Tibial nerve (tissue), 4 donors: ENCODE results near the gene POLR3H.

Experiments used
- CTCF ChIP-seq, 5 experiments: fragments of 200-600 bp in 3 of 5; fragments of 450-650 bp in 2 of 5; sonication (generic) in 3 of 5; IDR thresholded peaks; one replicate each; pipeline ENCODE4 v1.5.1; 2016 to 2019; ENCODE audit warnings: antibody characterized with exemption in 5 of 5, mild to moderate bottlenecking in 3 of 5, moderate library complexity in 2 of 5
- EP300 ChIP-seq, 2 donors: sonication (generic); formaldehyde crosslinking; IDR thresholded peaks; one replicate each; pipeline ENCODE4 v1.6.1; 2017; ENCODE audit warnings: antibody characterized with exemption in 2 of 2, mild to moderate bottlenecking in 1 of 2
- POLR2A ChIP-seq, 2 donors: fragments of 450-650 bp; IDR thresholded peaks; one replicate each; pipeline ENCODE4 v1.6.1; 2017; ENCODE audit warnings: antibody characterized with exemption in 2 of 2, mild to moderate bottlenecking in 2 of 2, moderate library complexity in 2 of 2

- TF ChIP-seq POLR2A (IDR thresholded peaks at IDR 0.05): no peak
- TF ChIP-seq CTCF (IDR thresholded peaks at IDR 0.05): no peak
- no peak for TF ChIP-seq EP300 (IDR thresholded peaks at IDR 0.05)
Observed at GRCh38 chr22:41579297-41579996, 35.2 kb upstream of the POLR3H start.
